ENCODE measurements around the gene PTGER2.

The PTGER2 gene

DNA sequence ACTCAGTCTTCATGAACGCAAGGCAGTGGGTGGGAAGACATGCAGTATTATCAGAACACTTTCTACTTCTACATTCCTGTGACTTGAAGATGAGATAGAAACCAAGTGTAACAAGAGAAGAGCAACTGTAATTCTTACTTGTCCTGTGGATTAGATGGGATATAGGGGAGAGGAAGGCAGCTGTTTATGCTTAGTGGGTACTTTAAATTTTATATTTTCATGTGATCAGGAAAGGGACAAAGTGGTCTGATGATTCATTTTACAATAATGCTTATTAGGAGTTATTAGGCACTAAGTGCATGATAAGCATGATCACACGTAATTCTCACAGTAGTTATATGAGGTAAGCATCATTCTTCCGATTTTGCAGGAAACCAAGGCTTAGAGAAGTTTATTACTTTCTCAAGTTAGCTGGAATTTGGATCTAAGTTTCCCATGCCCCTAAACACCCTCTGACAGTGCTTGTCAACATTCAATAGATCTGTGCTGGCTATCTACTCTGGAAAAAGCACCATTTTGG, 52.7 kb downstream of the PTGER2 start:
- H3K4me3 ChIP-seq (ENCODE audit: control insufficient read depth, low read depth, low read length) = no peak overlapping the region
- TF ChIP-seq, protein P1, sequence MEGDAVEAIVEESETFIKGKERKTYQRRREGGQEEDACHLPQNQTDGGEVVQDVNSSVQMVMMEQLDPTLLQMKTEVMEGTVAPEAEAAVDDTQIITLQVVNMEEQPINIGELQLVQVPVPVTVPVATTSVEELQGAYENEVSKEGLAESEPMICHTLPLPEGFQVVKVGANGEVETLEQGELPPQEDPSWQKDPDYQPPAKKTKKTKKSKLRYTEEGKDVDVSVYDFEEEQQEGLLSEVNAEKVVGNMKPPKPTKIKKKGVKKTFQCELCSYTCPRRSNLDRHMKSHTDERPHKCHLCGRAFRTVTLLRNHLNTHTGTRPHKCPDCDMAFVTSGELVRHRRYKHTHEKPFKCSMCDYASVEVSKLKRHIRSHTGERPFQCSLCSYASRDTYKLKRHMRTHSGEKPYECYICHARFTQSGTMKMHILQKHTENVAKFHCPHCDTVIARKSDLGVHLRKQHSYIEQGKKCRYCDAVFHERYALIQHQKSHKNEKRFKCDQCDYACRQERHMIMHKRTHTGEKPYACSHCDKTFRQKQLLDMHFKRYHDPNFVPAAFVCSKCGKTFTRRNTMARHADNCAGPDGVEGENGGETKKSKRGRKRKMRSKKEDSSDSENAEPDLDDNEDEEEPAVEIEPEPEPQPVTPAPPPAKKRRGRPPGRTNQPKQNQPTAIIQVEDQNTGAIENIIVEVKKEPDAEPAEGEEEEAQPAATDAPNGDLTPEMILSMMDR (IDR thresholded peaks at IDR 0.05; ENCODE audit: control insufficient read depth, insufficient read depth, low read depth, low read length, missing control alignments) = no peak
- no peak for DNase-seq (ENCODE audit: low read depth)

DNA sequence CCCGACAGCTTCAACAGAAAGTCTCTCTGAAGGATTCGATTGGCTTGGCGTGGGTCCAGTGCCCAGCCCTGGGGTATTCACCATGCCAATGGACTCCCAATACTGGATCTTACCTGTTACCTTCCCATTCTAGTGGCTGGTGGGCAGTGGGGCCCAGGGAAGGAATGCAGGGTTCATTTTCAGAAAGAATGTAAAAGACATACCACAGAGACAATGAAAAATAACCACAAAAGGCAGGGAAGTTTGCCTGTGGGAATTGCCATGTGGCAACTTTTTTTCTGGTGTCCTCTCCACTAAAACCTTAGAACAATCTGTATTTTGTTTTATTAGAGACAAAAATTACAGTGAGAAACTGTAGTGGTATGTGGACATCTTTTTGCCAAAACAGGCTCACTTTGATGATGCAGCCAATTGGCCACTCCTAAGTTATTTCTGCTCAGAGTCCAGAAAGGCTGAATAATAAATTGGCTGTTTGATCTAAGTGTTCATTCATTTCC, 55.2 kb downstream of the PTGER2 start:
- H3K4me3 ChIP-seq (ENCODE audit: control insufficient read depth, low read depth, low read length) = no peak overlapping the region
- TF ChIP-seq, protein P1 (IDR thresholded peaks at IDR 0.05; ENCODE audit: control insufficient read depth, insufficient read depth, low read depth, low read length, missing control alignments) = no peak
- peak; percentile 82 for DNase-seq (ENCODE audit: low read depth)

DNA sequence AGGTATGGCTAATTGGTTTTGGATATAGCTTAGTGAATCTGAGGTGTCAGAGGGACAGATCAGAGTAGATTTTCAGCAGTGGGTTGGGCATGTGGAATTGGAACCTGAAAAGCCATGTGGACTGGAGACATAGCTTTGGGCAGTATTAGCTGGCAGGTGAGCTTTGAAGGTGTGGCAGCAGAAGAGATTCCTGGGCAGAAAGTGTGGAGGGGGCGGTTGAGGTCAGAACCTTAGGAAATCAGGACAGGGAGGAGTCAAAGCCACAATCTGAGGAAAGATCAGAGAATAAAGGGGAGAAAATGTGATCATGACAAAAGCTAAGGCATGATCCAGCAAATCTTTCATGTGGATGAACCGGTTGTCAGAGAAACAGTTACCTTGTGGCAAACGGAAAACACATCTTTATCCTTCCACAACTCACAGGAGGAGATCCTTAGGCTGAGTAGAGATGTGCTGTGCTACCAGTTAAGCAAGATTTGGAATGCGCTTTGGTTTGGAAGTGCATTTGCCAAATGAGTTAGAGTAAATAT, 56.4 kb downstream of the PTGER2 start:
- DNase-seq (ENCODE audit: low read depth) = no peak
- TF ChIP-seq, protein P1 (IDR thresholded peaks at IDR 0.05; ENCODE audit: control insufficient read depth, insufficient read depth, low read depth, low read length, missing control alignments) = no peak
- no peak overlapping the region for H3K4me3 ChIP-seq (ENCODE audit: control insufficient read depth, low read depth, low read length)

DNA sequence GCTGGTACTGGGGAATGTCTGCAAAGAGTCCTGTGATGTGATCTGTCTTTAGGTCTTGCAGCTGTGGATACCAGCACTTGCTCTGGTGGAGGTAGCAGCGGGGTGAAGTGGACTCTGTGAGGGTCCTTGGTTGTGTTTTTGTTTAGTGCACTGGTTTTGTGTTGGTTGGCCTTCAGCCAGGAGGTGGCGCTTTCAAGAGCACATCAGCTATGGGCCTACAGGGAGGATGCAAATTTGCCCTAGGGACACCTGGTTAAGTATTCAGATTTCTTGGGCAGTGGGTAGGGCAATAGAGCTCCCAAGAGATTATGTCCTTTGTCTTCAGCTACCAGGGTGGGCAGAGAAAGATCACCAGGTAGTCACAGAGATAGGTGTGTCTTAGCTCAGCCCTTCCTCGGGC, 63.8 kb downstream of the PTGER2 start:
- no peak for DNase-seq (ENCODE audit: low read depth)
- TF ChIP-seq, protein P1 (IDR thresholded peaks at IDR 0.05; ENCODE audit: control insufficient read depth, insufficient read depth, low read depth, low read length, missing control alignments) = no peak

More for the DNA sequence above, 63.8 kb downstream of the PTGER2 start:
- no peak overlapping the region for H3K4me3 ChIP-seq (ENCODE audit: control insufficient read depth, low read depth, low read length)

All from AG09309 (cell line).